Breast epithelium (tissue), 4 donors: ENCODE measurements around the gene HIVEP3. TPM values are rescaled to one million over a fixed set of nuclear protein-coding genes. Genes with fewer than 3 reads are reported as not detected.

Experiments
- DNase-seq, 2 donors: peaks; one replicate each; pipeline ENCODE4 v3.0.0-alpha.2; 2019; ENCODE audit warnings: low spot score in 2 of 2
- H3K27ac ChIP-seq, 2 donors: fragments of 200-600 bp; sonication (generic) in 1 of 2; one replicate each; pipeline ENCODE4 v1.5.1; 2016 to 2019; ENCODE audit warnings: mild to moderate bottlenecking in 1 of 2
- H3K27me3 ChIP-seq, 2 donors: fragments of 200-600 bp; sonication (generic) in 1 of 2; one replicate each; pipeline versions ENCODE4 v1.5.1 to v1.6.0; 2017 to 2019; ENCODE audit warnings: control low read depth in 1 of 2, mild to moderate bottlenecking in 1 of 2
- H3K36me3 ChIP-seq: fragments of 200-600 bp; one replicate; pipeline ENCODE4 v1.5.1; 2019
- H3K4me1 ChIP-seq, 2 donors: fragments of 200-600 bp; sonication (generic); one replicate each; pipeline ENCODE4 v1.5.1; 2016 to 2019; ENCODE audit warnings: control low read depth in 1 of 2
- H3K4me3 ChIP-seq, 3 donors: fragments of 200-600 bp; sonication (generic); 1 replicate in 2 of 3; 2 replicates in 1 of 3; pipeline ENCODE4 v1.5.1; 2016 to 2019; ENCODE audit warnings: mild to moderate bottlenecking in 3 of 3, moderate library complexity in 2 of 3
- H3K9me3 ChIP-seq, 2 donors: fragments of 200-600 bp; sonication (generic) in 1 of 2; one replicate each; pipeline ENCODE4 v1.5.1; 2016 to 2019; ENCODE audit warnings: control low read depth in 1 of 2
- POLR2A ChIP-seq: fragments of 450-650 bp; IDR thresholded peaks from one replicate; pipeline ENCODE4 v1.6.1; 2016; ENCODE audit warnings: antibody characterized with exemption, mild to moderate bottlenecking, moderate library complexity
- POLR2AphosphoS5 ChIP-seq, 3 donors: sonication (generic); formaldehyde crosslinking; IDR thresholded peaks; one replicate each; pipeline ENCODE4 v1.6.1; 2017; ENCODE audit warnings: antibody characterized with exemption in 3 of 3
- intact Hi-C: fragments of 100-400 bp; cut with DNase I; formaldehyde crosslinking; loops from one replicate; pipeline ENCODE4 v1.15.1; 2023; ENCODE audit warnings: low total_unique reads
- total RNA-seq, 3 donors: library from RNA; depleted of rRNA; stranded (reverse); fragments of >200 nt; gene quantifications; one replicate each; pipeline ENCODE4 v1.1.0, GENCODE V29; 2016
- TF ChIP-seq, protein P1 (sequence below), 3 donors: fragments of 450-650 bp; IDR thresholded peaks; one replicate each; pipeline ENCODE4 v1.5.1; 2016 to 2017; ENCODE audit warnings: antibody characterized with exemption in 3 of 3, mild to moderate bottlenecking in 3 of 3, moderate library complexity in 3 of 3

The HIVEP3 gene
- total RNA-seq, 3 donors from 2014 or later, result 3.5 to 13.5 (median 9.2) TPM

GRCh38 chr1:41714638-41715389 lies 203.9 kb downstream of the HIVEP3 start:
- no peaks in the 10 kb centered on the region for H3K9me3 ChIP-seq
- H3K4me3 ChIP-seq, result no peak overlapping the region
- intact Hi-C loops, result loop anchor here (5.0 kb wide), 1 partner anchor 647 kb away; no protein-coding TSS in a partner anchor
- DNase-seq, result no peak
- H3K4me1 ChIP-seq, result no peaks in the 10 kb centered on the region
- TF ChIP-seq, protein P1, sequence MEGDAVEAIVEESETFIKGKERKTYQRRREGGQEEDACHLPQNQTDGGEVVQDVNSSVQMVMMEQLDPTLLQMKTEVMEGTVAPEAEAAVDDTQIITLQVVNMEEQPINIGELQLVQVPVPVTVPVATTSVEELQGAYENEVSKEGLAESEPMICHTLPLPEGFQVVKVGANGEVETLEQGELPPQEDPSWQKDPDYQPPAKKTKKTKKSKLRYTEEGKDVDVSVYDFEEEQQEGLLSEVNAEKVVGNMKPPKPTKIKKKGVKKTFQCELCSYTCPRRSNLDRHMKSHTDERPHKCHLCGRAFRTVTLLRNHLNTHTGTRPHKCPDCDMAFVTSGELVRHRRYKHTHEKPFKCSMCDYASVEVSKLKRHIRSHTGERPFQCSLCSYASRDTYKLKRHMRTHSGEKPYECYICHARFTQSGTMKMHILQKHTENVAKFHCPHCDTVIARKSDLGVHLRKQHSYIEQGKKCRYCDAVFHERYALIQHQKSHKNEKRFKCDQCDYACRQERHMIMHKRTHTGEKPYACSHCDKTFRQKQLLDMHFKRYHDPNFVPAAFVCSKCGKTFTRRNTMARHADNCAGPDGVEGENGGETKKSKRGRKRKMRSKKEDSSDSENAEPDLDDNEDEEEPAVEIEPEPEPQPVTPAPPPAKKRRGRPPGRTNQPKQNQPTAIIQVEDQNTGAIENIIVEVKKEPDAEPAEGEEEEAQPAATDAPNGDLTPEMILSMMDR (IDR thresholded peaks at IDR 0.05), result no peak
- TF ChIP-seq POLR2A (no peak), POLR2AphosphoS5 (IDR thresholded peaks at IDR 0.05) (no peak)
- no peaks in the 10 kb centered on the region for H3K36me3 ChIP-seq
- H3K27me3 ChIP-seq, result no peaks in the 10 kb centered on the region
- no peak overlapping the region for H3K27ac ChIP-seq

- no peak overlapping the region for H3K27ac ChIP-seq
- H3K27me3 ChIP-seq, result no peaks in the 10 kb centered on the region
- intact Hi-C loops, result loop anchor here (5.0 kb wide), 1 partner anchor 649 kb away; no protein-coding TSS in a partner anchor
- H3K4me3 ChIP-seq, result no peak overlapping the region
- no peaks in the 10 kb centered on the region for H3K36me3 ChIP-seq
- DNase-seq, result no peak
- H3K9me3 ChIP-seq, result no peaks in the 10 kb centered on the region
- no peaks in the 10 kb centered on the region for H3K4me1 ChIP-seq
- no peak for TF ChIP-seq POLR2A
- TF ChIP-seq POLR2AphosphoS5 (IDR thresholded peaks at IDR 0.05), result no peak
- TF ChIP-seq, protein P1 (IDR thresholded peaks at IDR 0.05), result no peak
Observed at GRCh38 chr1:41713557-41714327, 205.0 kb downstream of the HIVEP3 start.

DNA sequence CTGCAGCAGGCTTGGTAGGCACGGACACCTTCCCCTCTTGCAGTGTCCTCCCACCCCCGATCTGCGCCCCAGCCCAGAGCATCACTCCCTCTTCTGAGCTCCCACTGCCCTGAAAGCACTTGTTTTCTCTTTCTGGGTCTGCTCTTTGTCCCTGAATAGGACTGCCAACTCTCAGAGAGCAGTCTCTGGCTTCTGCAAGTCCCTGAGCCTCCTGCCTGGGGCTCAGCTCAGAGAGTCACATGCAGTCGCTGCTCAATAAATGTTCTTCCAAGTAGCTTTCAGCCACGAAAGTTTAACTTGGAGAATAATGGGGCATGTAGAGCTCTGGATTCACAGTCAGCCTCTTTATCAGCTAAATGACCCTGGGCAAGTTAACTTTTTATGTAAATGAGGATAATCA lies 205.6 kb downstream of the HIVEP3 start:
- no peaks in the 10 kb centered on the region for H3K9me3 ChIP-seq
- H3K36me3 ChIP-seq, result no peaks in the 10 kb centered on the region
- no peak for DNase-seq
- intact Hi-C loops, result loop anchor here (5.0 kb wide), 1 partner anchor 649 kb away; no protein-coding TSS in a partner anchor
- no peak overlapping the region for H3K4me3 ChIP-seq
- no peak overlapping the region for H3K27ac ChIP-seq
- no peaks in the 10 kb centered on the region for H3K27me3 ChIP-seq
- TF ChIP-seq, protein P1 (IDR thresholded peaks at IDR 0.05), result no peak
- TF ChIP-seq POLR2A, result no peak
- no peak for TF ChIP-seq POLR2AphosphoS5 (IDR thresholded peaks at IDR 0.05)
- H3K4me1 ChIP-seq, result no peaks in the 10 kb centered on the region

- intact Hi-C loops, result loop anchor here (5.0 kb wide), 1 partner anchor 650 kb away; no protein-coding TSS in a partner anchor
- Histone ChIP-seq H3K27me3 (no peaks in the 10 kb centered on the region), H3K36me3 (no peaks in the 10 kb centered on the region), H3K4me3 (no peak overlapping the region), H3K4me1 (no peaks in the 10 kb centered on the region), H3K9me3 (no peaks in the 10 kb centered on the region), H3K27ac (no peak overlapping the region)
- peak in 1 of 2 donors; percentile 27 for DNase-seq
- no peak for TF ChIP-seq POLR2AphosphoS5 (IDR thresholded peaks at IDR 0.05)
- TF ChIP-seq, protein P1 (IDR thresholded peaks at IDR 0.05), result no peak
- no peak for TF ChIP-seq POLR2A
Observed at GRCh38 chr1:41712695-41713094, 206.0 kb downstream of the HIVEP3 start.

GRCh38 chr1:41712081-41712480 lies 206.6 kb downstream of the HIVEP3 start:
- TF ChIP-seq, protein P1 (IDR thresholded peaks at IDR 0.05), result no peak
- TF ChIP-seq POLR2A (no peak), POLR2AphosphoS5 (IDR thresholded peaks at IDR 0.05) (no peak)
- DNase-seq, result no peak
- H3K27ac ChIP-seq, result no peak overlapping the region
- no peaks in the 10 kb centered on the region for H3K4me1 ChIP-seq
- no peak overlapping the region for H3K4me3 ChIP-seq
- no peaks in the 10 kb centered on the region for H3K9me3 ChIP-seq
- intact Hi-C loops, result loop anchor here (5.0 kb wide), 1 partner anchor 650 kb away; no protein-coding TSS in a partner anchor
- no peaks in the 10 kb centered on the region for H3K27me3 ChIP-seq
- no peaks in the 10 kb centered on the region for H3K36me3 ChIP-seq
